Measurements from ENCODE around the gene TKFC.

DNA sequence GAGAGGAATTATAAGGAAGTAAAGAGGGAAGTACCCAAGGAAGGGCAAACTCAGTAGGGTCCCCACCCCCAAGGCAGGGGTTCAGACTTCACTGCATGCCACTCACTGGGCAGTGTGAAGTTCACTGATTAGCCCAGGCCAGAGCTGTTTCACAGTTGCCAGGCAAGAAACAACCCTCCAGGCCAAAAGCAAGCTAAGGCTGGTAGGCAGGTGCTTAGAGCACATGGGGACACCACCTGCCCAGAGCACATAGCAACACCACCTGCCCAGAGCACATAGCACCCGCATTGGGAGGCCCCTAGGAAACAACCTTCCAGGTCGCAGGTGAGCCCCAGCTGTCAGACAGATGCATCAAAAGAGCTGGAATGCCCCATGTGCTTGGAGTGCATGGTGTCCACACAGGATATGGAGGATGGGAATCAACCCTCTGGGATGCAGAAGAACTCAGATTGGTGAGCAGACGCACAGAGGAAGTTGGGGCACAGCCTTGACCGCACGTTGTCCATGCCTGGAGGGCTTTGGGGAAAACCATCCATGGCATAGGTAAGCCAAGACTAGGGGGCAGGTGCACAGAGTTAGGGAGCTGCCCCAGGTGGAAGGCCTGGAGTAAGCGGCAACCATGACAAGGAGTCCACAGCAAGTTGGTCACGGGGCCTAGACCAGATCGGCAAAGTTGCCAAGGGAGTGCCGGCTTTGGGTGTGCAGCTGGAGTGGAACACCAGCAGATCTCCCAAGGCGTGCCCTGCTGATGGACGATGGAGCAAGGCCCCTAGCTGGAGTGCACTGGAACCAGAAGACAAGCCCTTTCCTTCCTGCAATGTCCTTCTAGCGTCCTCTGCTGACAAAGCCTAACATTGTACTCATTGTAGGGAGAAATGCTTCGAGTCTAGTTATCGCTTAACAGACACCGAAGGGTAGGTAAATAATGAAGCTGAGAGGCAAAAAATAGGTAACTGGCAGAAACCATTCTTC is 51.5 kb downstream of the TKFC start:
- TF ChIP-seq, protein P1, sequence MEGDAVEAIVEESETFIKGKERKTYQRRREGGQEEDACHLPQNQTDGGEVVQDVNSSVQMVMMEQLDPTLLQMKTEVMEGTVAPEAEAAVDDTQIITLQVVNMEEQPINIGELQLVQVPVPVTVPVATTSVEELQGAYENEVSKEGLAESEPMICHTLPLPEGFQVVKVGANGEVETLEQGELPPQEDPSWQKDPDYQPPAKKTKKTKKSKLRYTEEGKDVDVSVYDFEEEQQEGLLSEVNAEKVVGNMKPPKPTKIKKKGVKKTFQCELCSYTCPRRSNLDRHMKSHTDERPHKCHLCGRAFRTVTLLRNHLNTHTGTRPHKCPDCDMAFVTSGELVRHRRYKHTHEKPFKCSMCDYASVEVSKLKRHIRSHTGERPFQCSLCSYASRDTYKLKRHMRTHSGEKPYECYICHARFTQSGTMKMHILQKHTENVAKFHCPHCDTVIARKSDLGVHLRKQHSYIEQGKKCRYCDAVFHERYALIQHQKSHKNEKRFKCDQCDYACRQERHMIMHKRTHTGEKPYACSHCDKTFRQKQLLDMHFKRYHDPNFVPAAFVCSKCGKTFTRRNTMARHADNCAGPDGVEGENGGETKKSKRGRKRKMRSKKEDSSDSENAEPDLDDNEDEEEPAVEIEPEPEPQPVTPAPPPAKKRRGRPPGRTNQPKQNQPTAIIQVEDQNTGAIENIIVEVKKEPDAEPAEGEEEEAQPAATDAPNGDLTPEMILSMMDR (IDR thresholded peaks at IDR 0.05; ENCODE audit: low read depth, low read length, poor library complexity, severe bottlenecking) = no peak
- no peak for TF ChIP-seq EZH2phosphoT487 (IDR thresholded peaks at IDR 0.05; ENCODE audit: borderline replicate concordance, low read length)
